Subcutaneous adipose tissue (tissue), 4 donors: ENCODE data around the gene KCNT1. TPM values are rescaled to one million over a fixed set of nuclear protein-coding genes. Genes with fewer than 3 reads are reported as not detected.

ENCODE experiments used
- total RNA-seq, 4 donors: library from RNA; depleted of rRNA; stranded (reverse); fragments of >200 nt; gene quantifications; one replicate each; pipeline ENCODE4 v1.1.0, GENCODE V29; 2016
- TF ChIP-seq, protein P1 (sequence below): fragments of 450-650 bp; IDR thresholded peaks from one replicate; pipeline ENCODE4 v1.5.1; 2016; ENCODE audit warnings: low read depth, mild to moderate bottlenecking, control low read depth, antibody characterized with exemption, moderate library complexity

The KCNT1 gene
- total RNA-seq, 4 donors from 2014 or later, result 0.33 to 0.51 TPM; not detected in 2

DNA sequence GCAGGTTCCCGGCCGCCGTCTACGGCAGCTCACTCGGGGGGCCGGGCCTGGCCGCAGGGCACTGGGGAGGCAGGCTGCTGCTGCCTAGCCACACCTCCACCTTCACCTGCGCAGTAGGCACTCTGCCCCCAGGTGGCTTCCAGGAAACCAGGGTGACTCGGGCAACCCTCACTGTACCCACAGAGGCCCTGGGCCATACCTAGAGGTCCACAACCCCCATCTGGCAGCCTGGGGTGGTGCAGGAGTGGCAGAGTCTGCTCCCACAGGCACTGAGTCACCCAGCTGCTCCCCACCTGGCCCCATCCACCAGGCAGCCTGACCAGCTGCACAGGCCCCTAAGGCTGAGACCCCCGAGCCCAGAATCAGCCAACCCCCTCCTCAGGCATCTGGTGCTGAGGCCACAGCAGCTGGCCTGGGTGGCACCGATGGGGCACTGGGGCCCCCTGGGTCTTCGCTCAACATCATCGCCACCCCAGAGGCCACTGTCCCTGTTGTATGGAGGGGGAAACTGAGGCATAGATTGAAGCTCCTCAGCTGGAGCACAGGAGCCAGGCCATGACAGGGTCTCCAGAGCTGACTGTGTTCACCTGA lies 70.2 kb downstream of the KCNT1 start:
- TF ChIP-seq, protein P1, sequence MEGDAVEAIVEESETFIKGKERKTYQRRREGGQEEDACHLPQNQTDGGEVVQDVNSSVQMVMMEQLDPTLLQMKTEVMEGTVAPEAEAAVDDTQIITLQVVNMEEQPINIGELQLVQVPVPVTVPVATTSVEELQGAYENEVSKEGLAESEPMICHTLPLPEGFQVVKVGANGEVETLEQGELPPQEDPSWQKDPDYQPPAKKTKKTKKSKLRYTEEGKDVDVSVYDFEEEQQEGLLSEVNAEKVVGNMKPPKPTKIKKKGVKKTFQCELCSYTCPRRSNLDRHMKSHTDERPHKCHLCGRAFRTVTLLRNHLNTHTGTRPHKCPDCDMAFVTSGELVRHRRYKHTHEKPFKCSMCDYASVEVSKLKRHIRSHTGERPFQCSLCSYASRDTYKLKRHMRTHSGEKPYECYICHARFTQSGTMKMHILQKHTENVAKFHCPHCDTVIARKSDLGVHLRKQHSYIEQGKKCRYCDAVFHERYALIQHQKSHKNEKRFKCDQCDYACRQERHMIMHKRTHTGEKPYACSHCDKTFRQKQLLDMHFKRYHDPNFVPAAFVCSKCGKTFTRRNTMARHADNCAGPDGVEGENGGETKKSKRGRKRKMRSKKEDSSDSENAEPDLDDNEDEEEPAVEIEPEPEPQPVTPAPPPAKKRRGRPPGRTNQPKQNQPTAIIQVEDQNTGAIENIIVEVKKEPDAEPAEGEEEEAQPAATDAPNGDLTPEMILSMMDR, result no peak

DNA sequence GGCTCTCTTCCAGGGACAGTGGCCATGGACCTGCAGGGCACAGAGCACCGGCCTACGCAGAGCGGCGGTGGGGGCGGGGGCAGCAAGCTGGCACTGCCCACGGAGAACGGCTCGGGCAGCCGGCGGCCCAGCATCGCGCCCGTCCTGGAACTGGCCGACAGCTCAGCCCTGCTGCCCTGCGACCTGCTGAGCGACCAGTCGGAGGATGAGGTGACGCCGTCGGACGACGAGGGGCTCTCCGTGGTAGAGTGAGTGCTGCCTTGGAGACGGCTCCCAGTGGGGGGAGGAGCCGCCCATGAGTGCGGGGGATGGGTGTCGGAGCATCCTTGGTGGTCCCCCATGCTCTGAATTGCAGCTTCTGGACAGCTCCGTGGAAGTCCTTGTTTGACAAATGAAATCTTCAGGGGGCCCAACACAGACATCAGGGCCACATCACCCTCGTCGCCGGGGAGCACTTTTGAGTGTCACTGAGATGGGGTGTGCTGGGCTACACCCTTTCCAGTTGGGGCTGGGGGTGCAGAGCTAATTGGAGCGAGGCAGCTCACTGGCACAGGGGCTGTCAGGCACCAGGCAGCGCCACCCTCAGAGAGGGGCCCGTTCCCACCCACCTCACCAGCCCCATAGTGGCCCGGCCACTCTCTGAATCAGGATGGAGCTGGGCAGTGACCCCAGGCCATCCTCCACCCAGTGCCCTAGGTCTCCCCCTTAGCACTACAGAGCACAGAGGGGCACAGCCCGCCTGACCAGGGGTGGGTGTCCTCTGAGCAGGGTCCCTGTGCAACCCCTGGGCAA lies 70.9 kb downstream of the KCNT1 start:
- TF ChIP-seq, protein P1, result no peak

DNA sequence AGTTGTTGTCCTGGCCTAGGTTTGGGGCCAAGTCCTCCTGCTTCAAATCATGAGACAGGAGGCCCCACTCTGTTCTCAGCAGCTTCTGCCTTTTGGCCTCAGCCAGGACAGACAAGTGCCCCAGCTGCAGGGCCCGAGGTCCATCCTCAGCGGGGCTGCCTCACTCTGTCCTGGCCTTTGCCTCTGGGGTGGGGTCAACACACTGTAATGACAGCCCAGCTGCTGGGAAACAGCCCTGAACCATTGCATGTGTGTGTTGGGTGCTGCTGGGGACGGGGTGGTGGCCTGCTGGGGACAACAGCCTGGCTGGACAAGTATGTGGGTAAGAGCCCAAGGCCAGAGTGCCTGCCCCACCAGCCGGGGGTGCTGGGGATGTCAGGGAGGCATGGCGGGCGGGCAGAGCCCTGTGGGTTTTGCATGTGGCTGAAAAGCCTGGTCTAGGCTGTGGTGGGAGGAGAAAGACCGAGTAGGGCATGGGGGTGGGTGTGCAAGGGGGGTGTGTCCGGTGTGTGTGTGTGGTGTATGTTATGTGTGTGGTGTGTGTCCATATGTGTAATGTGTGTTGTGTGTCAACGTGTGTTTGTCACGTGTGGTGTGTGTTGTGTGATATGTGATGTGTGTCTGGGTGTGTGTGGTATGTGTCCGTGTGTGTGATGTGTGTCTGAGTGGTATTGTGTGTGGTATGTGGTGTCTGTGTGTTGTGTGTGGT lies 71.7 kb downstream of the KCNT1 start:
- TF ChIP-seq, protein P1, result no peak

DNA sequence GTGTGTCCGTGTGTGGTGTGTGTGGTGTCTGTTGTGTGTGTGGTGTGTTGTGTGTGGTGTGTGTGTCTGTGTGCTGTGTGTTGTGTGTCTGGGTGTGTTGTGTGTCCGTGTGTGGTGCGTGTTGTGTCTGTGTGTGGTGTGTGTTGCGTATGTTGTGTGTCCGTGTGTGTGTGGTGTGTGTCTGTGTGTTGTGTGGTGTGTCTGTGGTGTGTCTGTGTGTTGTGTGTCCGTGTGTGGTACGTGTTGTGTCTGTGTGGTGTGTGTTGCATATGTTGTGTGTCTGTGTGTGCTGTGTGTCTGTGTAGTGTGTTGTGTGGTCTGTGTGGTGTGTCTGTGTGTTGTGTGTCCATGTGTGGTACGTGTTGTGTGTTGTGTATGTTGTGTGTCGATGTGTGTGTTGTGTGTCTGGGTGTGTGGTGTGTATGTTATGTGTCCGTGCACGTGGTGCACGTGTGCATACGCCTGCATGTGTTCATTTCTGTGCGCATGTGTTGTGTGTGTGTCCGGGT lies 72.3 kb downstream of the KCNT1 start:
- TF ChIP-seq, protein P1, result no peak

DNA sequence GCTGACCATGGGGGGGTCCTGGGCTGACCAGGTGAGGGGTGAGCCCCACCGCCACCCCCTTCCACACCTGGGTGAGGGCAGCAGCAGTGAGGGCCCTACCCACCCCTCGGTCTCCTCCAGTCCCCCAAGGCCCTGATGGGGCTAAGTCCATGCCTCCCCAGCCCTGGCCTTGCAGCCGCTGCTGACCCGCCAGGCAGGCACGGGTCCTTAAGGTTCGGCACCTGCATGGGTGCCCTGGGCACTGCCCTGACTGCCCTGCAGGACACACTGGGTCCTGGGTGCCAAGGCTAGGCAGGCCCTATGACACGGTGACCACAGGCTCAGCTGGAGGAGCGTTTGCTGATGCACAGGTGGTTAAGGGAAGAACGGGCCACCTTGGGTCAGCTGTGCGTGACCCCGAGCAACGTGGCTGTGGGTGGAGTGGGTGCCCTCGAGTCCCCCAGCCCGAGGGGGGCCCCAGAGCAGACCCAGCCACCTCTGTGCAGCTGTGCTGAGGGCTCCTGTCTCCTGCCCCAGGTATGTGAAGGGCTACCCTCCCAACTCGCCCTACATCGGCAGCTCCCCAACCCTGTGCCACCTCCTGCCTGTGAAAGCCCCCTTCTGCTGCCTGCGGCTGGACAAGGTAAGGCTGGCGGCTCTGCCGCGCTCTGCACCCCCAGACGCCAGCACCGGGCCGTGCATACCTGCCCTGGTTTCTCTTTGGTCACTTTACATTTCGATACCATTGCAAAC lies 73.0 kb downstream of the KCNT1 start:
- TF ChIP-seq, protein P1, result no peak

DNA sequence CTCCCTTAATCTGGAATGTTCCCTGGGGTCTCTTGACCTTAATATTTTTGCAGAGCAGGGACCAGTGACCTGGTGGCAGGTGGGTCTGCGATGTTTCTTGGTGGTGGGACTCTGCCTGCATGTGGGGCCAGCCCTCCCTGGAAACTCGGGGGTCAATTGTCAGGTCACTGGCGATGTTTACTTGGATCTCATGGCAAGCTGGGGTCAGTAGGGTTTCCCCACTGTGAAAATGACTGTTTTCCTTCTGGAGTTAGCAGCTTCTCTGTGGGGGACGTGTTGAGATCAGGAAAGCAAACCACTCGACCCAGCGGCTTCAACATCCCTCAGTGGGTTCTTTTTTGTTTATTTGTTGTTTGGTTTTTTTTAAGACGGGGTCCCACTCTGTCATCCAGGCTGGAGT lies 73.9 kb downstream of the KCNT1 start:
- TF ChIP-seq, protein P1, result no peak
